Subcutaneous adipose tissue (tissue), 4 donors: ENCODE results near the gene HIP1R. TPM values are rescaled to one million over a fixed set of nuclear protein-coding genes. Genes with fewer than 3 reads are reported as not detected.

Experiments
- CTCF ChIP-seq: fragments of 450-650 bp; IDR thresholded peaks from one replicate; pipeline ENCODE4 v1.5.1; 2016; ENCODE audit warnings: low read depth, mild to moderate bottlenecking, control low read depth, antibody characterized with exemption, moderate library complexity
- total RNA-seq, 4 donors: library from RNA; depleted of rRNA; stranded (reverse); fragments of >200 nt; gene quantifications; one replicate each; pipeline ENCODE4 v1.1.0, GENCODE V29; 2016

HIP1R gene
- total RNA-seq, 4 donors from 2014 or later = 13.4 to 70.3 (median 19.7) TPM

GRCh38 chr12:122820138-122820537 lies 15.1 kb upstream of the HIP1R start:
- no peak for TF ChIP-seq CTCF

- TF ChIP-seq CTCF = no peak
These were observed 14.4 kb upstream of the HIP1R start for GRCh38 chr12:122820838-122821271.

- TF ChIP-seq CTCF = no peak
These were observed 11.8 kb upstream of the HIP1R start for GRCh38 chr12:122823429-122823828.

GRCh38 chr12:122825773-122826724 lies 9.2 kb upstream of the HIP1R start:
- no peak for TF ChIP-seq CTCF

GRCh38 chr12:122827258-122827657 lies 8.0 kb upstream of the HIP1R start:
- TF ChIP-seq CTCF = no peak

- TF ChIP-seq CTCF = no peak
These were observed 4.6 kb upstream of the HIP1R start for GRCh38 chr12:122830517-122831214.
